Pancreas (tissue), 10 donors: Measurements from ENCODE around the gene RGS7. TPM values are rescaled to one million over a fixed set of nuclear protein-coding genes. Genes with fewer than 3 reads are reported as not detected.
A peak's percentile ranks its signal among the peaks of the same experiment; 100 is the strongest.

Experiments
- ATAC-seq, 4 donors: fragments of 200-7000 bp; cut with Tn5 transposase; one replicate each; pipeline versions ENCODE4 v1.8.0 to v1.9.1; 2020; ENCODE audit warnings: mild to moderate bottlenecking in 4 of 4, moderate library complexity in 4 of 4
- DNase-seq, 6 donors: peaks; one replicate each; pipeline ENCODE4 v3.0.0-alpha.2; 2020
- FAIRE-seq: peaks from 2 replicates; lab custom pipeline; 2012; peaks lifted over from hg19 to GRCh38; lab: Jason Lieb, UNC
- H3K27ac ChIP-seq, 4 donors: fragments of 200-600 bp; sonication (generic); 1 replicate in 3 of 4; 2 replicates in 1 of 4; pipeline versions ENCODE4 v1.5.0 to v1.8.0; 2020
- H3K27me3 ChIP-seq, 4 donors: fragments of 200-600 bp; one replicate each; pipeline ENCODE4 v1.8.0; 2021
- H3K36me3 ChIP-seq, 3 donors: fragments of 200-600 bp; sonication (generic) in 1 of 3; one replicate each; pipeline versions ENCODE4 v1.5.0 to v1.8.0; 2020 to 2021
- H3K4me1 ChIP-seq, 3 donors: fragments of 200-600 bp; one replicate each; pipeline ENCODE4 v1.8.0; 2021
- H3K4me3 ChIP-seq, 4 donors: fragments of 200-600 bp; sonication (generic) in 2 of 4; one replicate each; pipeline versions ENCODE4 v1.5.0 to v1.8.0; 2020 to 2021
- H3K9me3 ChIP-seq, 4 donors: fragments of 200-600 bp; one replicate each; pipeline ENCODE4 v1.8.0; 2021
- CTCF ChIP-seq, 4 donors: fragments of 200-600 bp; sonication (generic) in 3 of 4; IDR thresholded peaks; one replicate each; pipeline versions ENCODE4 v1.5.0 to v1.8.0; 2021; ENCODE audit warnings: antibody characterized with exemption in 4 of 4
- WGBS, 2 donors: extraction: QIAGEN DNeasy Blood & Tissue Kit; methylation state at CpG; one replicate each; pipeline ENCODE4 v1.1.7; 2013; 5-methylcytosine and 5-hydroxymethylcytosine counted together
- intact Hi-C, 3 donors: fragments of 100-400 bp; cut with DNase I; formaldehyde crosslinking; loops; one replicate each; pipeline versions ENCODE4 v1.11.1 to v1.14.2; 2022
- polyA plus RNA-seq, 2 donors: library from polyadenylated mRNA; stranded (reverse); fragments of 200-250 nt; gene quantifications; one replicate each; pipeline ENCODE4 v1.2.3, GENCODE V29; 2013
- total RNA-seq, 6 donors: library from RNA; stranded (reverse); fragmentation: NEBNext Ultra II Directional in 4 of 6; extraction: Animal tissue kit (Norgen Biotek cat#: 25700) in 4 of 6; gene quantifications; one replicate each; pipeline versions ENCODE4 v1.2.1 to v1.2.4, GENCODE V29; 2021 to 2023
- donor health status: healthy with polysubstance abuse.
- donor health status: DM: no; HTN: no; CAD: no; lungs with moderate emphysema.
- donor health status: DM: no; HTN: no; CAD: no.
- donor health status: control.
- donor health status: control.
- donor health status: Bipolar disorder and iron deficiency.
- donor health status: DM: yes; HTN: yes; CAD: no.
- donor health status: DM: no; HTN: no; CAD: no.
- donor health status: DM: no; HTN: no; CAD: no.
- donor health status: DM: yes; HTN: yes; CAD: no.

The RGS7 gene
- total and polyA plus RNA-seq, 8 donors: 0.08 to 4.2 (median 0.33) TPM

- H3K27ac ChIP-seq: no peak overlapping the region
- no peak overlapping the region for H3K4me3 ChIP-seq
- H3K4me1 ChIP-seq: no peaks in the 10 kb centered on the region
- no peaks in the 10 kb centered on the region for H3K9me3 ChIP-seq
- FAIRE-seq (no peak), DNase-seq (no peak), ATAC-seq (no peak)
- intact Hi-C loops: no loop called here
- H3K27me3 ChIP-seq: no peaks in the 10 kb centered on the region
- WGBS, 2 donors: 46 to 51% methylated on average over 4 of the region's 4 CpGs
- TF ChIP-seq CTCF (IDR thresholded peaks at IDR 0.05): no peak
- no peaks in the 10 kb centered on the region for H3K36me3 ChIP-seq
These were observed 141.8 kb downstream of the RGS7 start for GRCh38 chr1:241215203-241215602.

GRCh38 chr1:241213139-241213538 is 143.9 kb downstream of the RGS7 start:
- Histone ChIP-seq H3K27ac (no peak overlapping the region), H3K4me3 (no peak overlapping the region), H3K36me3 (no peaks in the 10 kb centered on the region), H3K4me1 (no peaks in the 10 kb centered on the region), H3K27me3 (no peaks in the 10 kb centered on the region), H3K9me3 (no peaks in the 10 kb centered on the region)
- no peak for DNase-seq
- WGBS, 2 donors: 52 to 55% methylated on average over 8 of the region's 8 CpGs
- intact Hi-C loops: no loop called here
- TF ChIP-seq CTCF (IDR thresholded peaks at IDR 0.05): no peak
- no peak for ATAC-seq
- FAIRE-seq: no peak

- Histone ChIP-seq H3K4me3 (no peak overlapping the region), H3K27ac (no peak overlapping the region), H3K4me1 (no peaks in the 10 kb centered on the region), H3K27me3 (no peaks in the 10 kb centered on the region), H3K36me3 (no peaks in the 10 kb centered on the region), H3K9me3 (no peaks in the 10 kb centered on the region)
- intact Hi-C loops: no loop called here
- FAIRE-seq: no peak
- DNase-seq: no peak
- WGBS, 2 donors: 59 to 72% methylated on average over 6 of the region's 6 CpGs
- no peak for TF ChIP-seq CTCF (IDR thresholded peaks at IDR 0.05)
- ATAC-seq: no peak
These were observed 144.4 kb downstream of the RGS7 start for GRCh38 chr1:241212628-241213027.

GRCh38 chr1:241208910-241209379 is 148.1 kb downstream of the RGS7 start:
- H3K9me3 ChIP-seq: no peaks in the 10 kb centered on the region
- H3K4me1 ChIP-seq: peaks cover 0 to 2% (median 0%) of the 10 kb centered on the region in 3 donors
- ATAC-seq: peak in 2 of 4 donors; percentile 64 to 72
- DNase-seq: no peak
- no peak for FAIRE-seq
- H3K4me3 ChIP-seq: no peak overlapping the region
- H3K27me3 ChIP-seq: no peaks in the 10 kb centered on the region
- TF ChIP-seq CTCF (IDR thresholded peaks at IDR 0.05): no peak
- 46 to 47% methylated on average over 7 of the region's 7 CpGs for WGBS, 2 donors
- H3K36me3 ChIP-seq: no peaks in the 10 kb centered on the region
- intact Hi-C loops: no loop called here
- no peak overlapping the region for H3K27ac ChIP-seq

GRCh38 chr1:241203817-241204216 is 153.2 kb downstream of the RGS7 start:
- intact Hi-C loops: no loop called here
- H3K4me1 ChIP-seq: peaks cover 0 to 4% (median 0%) of the 10 kb centered on the region in 3 donors
- H3K4me3 ChIP-seq: no peak overlapping the region
- H3K27me3 ChIP-seq: no peaks in the 10 kb centered on the region
- DNase-seq: no peak
- no peaks in the 10 kb centered on the region for H3K36me3 ChIP-seq
- H3K27ac ChIP-seq: no peak overlapping the region
- no peak for TF ChIP-seq CTCF (IDR thresholded peaks at IDR 0.05)
- H3K9me3 ChIP-seq: no peaks in the 10 kb centered on the region
- peak in 1 of 4 donors; percentile 23 for ATAC-seq
- 13 to 15% methylated on average over 1 of the region's 1 CpG for WGBS, 2 donors
- no peak for FAIRE-seq
